Heart right ventricle (tissue), 16 donors: ENCODE results near the gene FAM204A. TPM values are rescaled to one million over a fixed set of nuclear protein-coding genes. Genes with fewer than 3 reads are reported as not detected.

ENCODE experiments used
- ATAC-seq, 8 donors: fragments of 200-7000 bp; cut with Tn5 transposase; one replicate each; pipeline ENCODE4 v1.9.1; 2020; ENCODE audit warnings: mild to moderate bottlenecking in 8 of 8, moderate library complexity in 8 of 8, moderate number of reproducible peaks in 1 of 8
- DNase-seq, 2 donors: peaks; one replicate each; pipeline ENCODE4 v3.0.0-alpha.2; 2020
- H3K27ac ChIP-seq, 10 donors: fragments of 200-600 bp; sonication (generic) in 2 of 10; one replicate each; pipeline versions ENCODE4 v1.5.0 to v1.8.0; 2020 to 2022; ENCODE audit warnings: mild to moderate bottlenecking in 3 of 10
- H3K27me3 ChIP-seq, 7 donors: fragments of 200-600 bp; one replicate each; pipeline ENCODE4 v1.8.0; 2021 to 2022; ENCODE audit warnings: mild to moderate bottlenecking in 2 of 7
- H3K36me3 ChIP-seq, 9 donors: fragments of 200-600 bp; sonication (generic) in 1 of 9; one replicate each; pipeline versions ENCODE4 v1.5.0 to v1.8.0; 2020 to 2022; ENCODE audit warnings: mild to moderate bottlenecking in 2 of 9
- H3K4me1 ChIP-seq, 9 donors: fragments of 200-600 bp; sonication (generic) in 1 of 9; one replicate each; pipeline versions ENCODE4 v1.5.0 to v1.8.0; 2020 to 2022; ENCODE audit warnings: mild to moderate bottlenecking in 4 of 9
- H3K4me3 ChIP-seq, 10 donors: fragments of 200-600 bp; sonication (generic) in 2 of 10; one replicate each; pipeline versions ENCODE4 v1.5.0 to v1.8.0; 2020 to 2022; ENCODE audit warnings: mild to moderate bottlenecking in 7 of 10, moderate library complexity in 2 of 10
- H3K9me3 ChIP-seq, 11 donors: fragments of 200-600 bp in 10 of 11; sonication (generic) in 2 of 11; one replicate each; pipeline versions ENCODE4 v1.5.0 to v1.8.0; 2013 to 2022; ENCODE audit warnings: mild to moderate bottlenecking in 2 of 11, control low read depth in 1 of 11, moderate library complexity in 1 of 11
- CTCF ChIP-seq, 9 donors: fragments of 200-600 bp; sonication (generic) in 2 of 9; IDR thresholded peaks; one replicate each; pipeline versions ENCODE4 v1.5.0 to v1.8.0; 2021 to 2022; ENCODE audit warnings: antibody characterized with exemption in 9 of 9, mild to moderate bottlenecking in 5 of 9, moderate library complexity in 1 of 9
- WGBS, 2 donors: extraction: QIAGEN DNeasy Blood & Tissue Kit; methylation state at CpG; one replicate each; pipeline ENCODE4 v1.1.7; 2013; ENCODE audit warnings: inconsistent platforms in 1 of 2; 5-methylcytosine and 5-hydroxymethylcytosine counted together
- intact Hi-C, 10 donors: fragments of 100-400 bp; cut with DNase I; formaldehyde crosslinking; loops; one replicate each; pipeline versions ENCODE4 v1.11.1 to v1.14.2; 2022
- polyA plus RNA-seq, 2 donors: library from polyadenylated mRNA; stranded (reverse); fragments of 200-250 nt; gene quantifications; one replicate each; pipeline ENCODE4 v1.2.3, GENCODE V29; 2013
- total RNA-seq, 10 donors: library from RNA; stranded (reverse); fragmentation: NEBNext Ultra II Directional in 3 of 10; extraction: Animal tissue kit (Norgen Biotek cat#: 25700) in 3 of 10; gene quantifications; one replicate each; pipeline versions ENCODE4 v1.2.1 to v1.2.4, GENCODE V29; 2021 to 2023
- donor health status: Arrhythmogenic right ventricular cardiomyopathy.
- donor health status: ischemic (EF 13 %, LVEDD 7.1; RV severe dilation, severe dysfunction).
- donor health status: healthy with polysubstance abuse.
- donor health status: DM: no; HTN: yes; CAD: no.
- donor health status: DM: no; HTN: no; CAD: no.
- donor health status: ischemic (EF 25% LVEDD 6.9; RV normal size, moderate dysfunction).
- donor health status: ischemic (EF 25% LVEDD 5.7; RV mildly dilated, moderate dysfunction).
- donor health status: healthy.
- donor health status: DM: yes; HTN: yes; CAD: no.
- donor health status: Ischemic cardiomyopathy.
- donor health status: ischemic (EF 35%, LVEDD 5.7; RV mildly dilated, moderate dysfunction).
- donor health status: nonischemic (EF 11% LVEDD 7.7; RV severe dilation, severe dysfunction).
- donor health status: DM: yes; HTN: yes; CAD: no.
- donor health status: PGD.
- donor health status: ischemic (EF 29% LVEDD 5.4; RV normal size, mild dysfunction).
- donor health status: nonischemic (EF 23%, LVEDD 6.1; RV moderate dilation, normal function).

Gene FAM204A
- total and polyA plus RNA-seq, 12 donors, result 29.0 to 77.7 (median 62.9) TPM

- ATAC-seq (no peak), DNase-seq (no peak)
- H3K9me3 ChIP-seq, result no peaks in the 10 kb centered on the region
- no peak overlapping the region for H3K27ac ChIP-seq
- no peak overlapping the region for H3K4me3 ChIP-seq
- intact Hi-C loops, result no loop called here
- no peaks in the 10 kb centered on the region for H3K4me1 ChIP-seq
- H3K36me3 ChIP-seq, result no peaks in the 10 kb centered on the region
- 51 to 53% methylated on average over 4 of the region's 4 CpGs for WGBS, 2 donors
- peaks cover 0 to 80% (median 55%) of the 10 kb centered on the region in 7 donors for H3K27me3 ChIP-seq
- no peak for TF ChIP-seq CTCF (IDR thresholded peaks at IDR 0.05)
These were observed 75.9 kb downstream of the FAM204A start for GRCh38 chr10:118266098-118266748.

DNA sequence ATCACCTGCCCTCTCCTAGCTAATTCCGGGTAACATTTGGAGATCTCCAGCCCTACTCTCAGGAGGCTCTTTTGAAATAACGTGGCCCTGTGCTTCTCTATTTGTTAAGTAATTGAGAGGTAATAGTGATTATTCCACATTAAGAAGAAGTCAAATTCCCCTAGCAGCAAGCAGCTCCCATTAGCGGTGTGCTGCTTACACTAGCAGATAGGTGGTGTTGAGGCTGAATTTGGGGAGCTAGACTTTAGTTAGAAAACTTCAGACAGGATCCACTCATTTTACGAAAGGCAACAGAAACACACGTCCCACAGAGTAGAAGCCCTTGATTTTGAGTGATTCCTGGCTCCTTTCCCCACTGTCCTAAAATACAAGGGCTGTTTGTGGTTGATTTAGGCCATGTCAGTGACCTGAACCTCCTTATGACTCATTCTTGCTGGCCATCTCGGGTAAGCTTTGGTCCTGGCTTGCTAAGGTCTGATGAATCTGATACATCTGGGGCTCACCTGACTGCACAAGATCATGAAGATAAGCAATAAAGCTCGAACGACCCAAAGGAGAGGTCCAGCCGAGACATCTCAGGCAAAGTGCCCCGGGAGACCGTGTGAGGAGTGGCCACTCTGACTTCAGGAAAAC is 77.2 kb downstream of the FAM204A start:
- Histone ChIP-seq H3K27ac (no peak overlapping the region), H3K9me3 (no peaks in the 10 kb centered on the region), H3K4me3 (no peak overlapping the region), H3K4me1 (no peaks in the 10 kb centered on the region), H3K27me3 (peaks cover 0 to 79% (median 51%) of the 10 kb centered on the region in 7 donors), H3K36me3 (no peaks in the 10 kb centered on the region)
- 52 to 58% methylated on average over 11 of the region's 11 CpGs for WGBS, 2 donors
- ATAC-seq (no peak), DNase-seq (no peak)
- intact Hi-C loops, result no loop called here
- no peak for TF ChIP-seq CTCF (IDR thresholded peaks at IDR 0.05)

DNA sequence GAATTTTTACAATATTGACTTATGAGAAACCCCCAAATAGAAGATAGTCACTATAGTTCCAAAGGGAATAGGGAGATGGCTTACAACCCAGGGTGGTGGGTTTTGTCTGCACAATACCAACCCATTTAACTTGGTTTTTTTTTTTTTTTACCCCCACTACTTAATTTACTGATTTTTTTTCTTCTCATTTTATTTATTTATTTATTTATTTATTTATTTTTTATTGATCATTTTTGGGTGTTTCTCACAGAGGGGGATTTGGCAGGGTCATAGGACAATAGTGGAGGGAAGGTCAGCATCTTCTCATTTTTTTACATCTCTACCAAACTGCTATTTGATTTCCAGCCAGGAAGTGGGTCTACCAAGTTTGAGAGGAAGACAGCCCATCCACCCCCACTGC is 77.9 kb downstream of the FAM204A start:
- no peak for DNase-seq
- peaks cover 0 to 76% (median 51%) of the 10 kb centered on the region in 7 donors for H3K27me3 ChIP-seq
- intact Hi-C loops, result no loop called here
- ATAC-seq, result no peak
- no peak overlapping the region for H3K4me3 ChIP-seq
- no peaks in the 10 kb centered on the region for H3K9me3 ChIP-seq
- no peak overlapping the region for H3K27ac ChIP-seq
- TF ChIP-seq CTCF (IDR thresholded peaks at IDR 0.05), result no peak
- H3K4me1 ChIP-seq, result no peaks in the 10 kb centered on the region
- no peaks in the 10 kb centered on the region for H3K36me3 ChIP-seq

GRCh38 chr10:118262538-118262937 is 79.6 kb downstream of the FAM204A start:
- Histone ChIP-seq H3K4me3 (no peak overlapping the region), H3K27ac (no peak overlapping the region), H3K9me3 (no peaks in the 10 kb centered on the region), H3K4me1 (no peaks in the 10 kb centered on the region), H3K36me3 (no peaks in the 10 kb centered on the region), H3K27me3 (peaks cover 0 to 84% (median 54%) of the 10 kb centered on the region in 7 donors)
- ATAC-seq (no peak), DNase-seq (no peak)
- WGBS, 2 donors, result 66 to 68% methylated on average over 3 of the region's 3 CpGs
- TF ChIP-seq CTCF (IDR thresholded peaks at IDR 0.05), result no peak
- intact Hi-C loops, result no loop called here
